Naive thymus-derived CD4-positive, alpha-beta T cell (primary cell): ENCODE results near the gene DOK6. TPM values are rescaled to one million over a fixed set of nuclear protein-coding genes. Genes with fewer than 3 reads are reported as not detected.
A peak's percentile ranks its signal among the peaks of the same experiment; 100 is the strongest.

ENCODE experiments used
- ATAC-seq: fragments of 150-1000 bp; cut with Tn5 transposase; 2 replicates; pipeline ENCODE4 v1.10.0; 2021; ENCODE audit warnings: mild to moderate bottlenecking, moderate library complexity
- CTCF ChIA-PET: fragments of 350-600 bp; sonication (Branson Sonifier 250); formaldehyde crosslinking; loops from one replicate; lab custom pipeline; 2021; ENCODE audit warnings: antibody characterized with exemption; lab: Charles Lee
- POLR2A ChIA-PET: fragments of 350-600 bp; sonication (Branson Sonifier 250); formaldehyde crosslinking; loops from one replicate; lab custom pipeline; 2021; ENCODE audit warnings: antibody characterized with exemption, inconsistent platforms; lab: Charles Lee
- DNase-seq, 9 donors: peaks; one replicate each; pipeline versions ENCODE4 v3.0.0 to v3.0.0-alpha.2; 2020 to 2022; ENCODE audit warnings: mixed read lengths in 1 of 9
- H3K27ac ChIP-seq: one replicate; pipeline ENCODE4 v1.7.0; 2013; ENCODE audit warnings: mild to moderate bottlenecking, low read depth, low read length, moderate library complexity
- H3K27me3 ChIP-seq, 2 donors: one replicate each; pipeline ENCODE4 v1.7.0; 2013; ENCODE audit warnings: low read length in 2 of 2, mild to moderate bottlenecking in 2 of 2, moderate library complexity in 2 of 2; ENCODE audit not compliant: control insufficient read depth in 2 of 2, insufficient read depth in 2 of 2
- H3K36me3 ChIP-seq, 3 experiments: 1 replicate in 2 of 3; 2 replicates in 1 of 3; pipeline ENCODE4 v1.7.0; 2013; ENCODE audit warnings: low read length in 3 of 3, mild to moderate bottlenecking in 3 of 3, moderate library complexity in 1 of 3; ENCODE audit not compliant: insufficient read depth in 3 of 3, control insufficient read depth in 2 of 3
- H3K4me1 ChIP-seq, 2 donors: one replicate each; pipeline ENCODE4 v1.7.0; 2013; ENCODE audit warnings: low read length in 2 of 2, mild to moderate bottlenecking in 2 of 2, moderate library complexity in 1 of 2; ENCODE audit not compliant: control insufficient read depth in 2 of 2, insufficient read depth in 2 of 2
- H3K4me3 ChIP-seq: 2 replicates; pipeline ENCODE4 v1.7.0; 2013; ENCODE audit warnings: mild to moderate bottlenecking, low read length
- H3K9me3 ChIP-seq, 3 experiments: 1 replicate in 2 of 3; 2 replicates in 1 of 3; pipeline ENCODE4 v1.7.0; 2013; ENCODE audit warnings: low read length in 3 of 3; ENCODE audit not compliant: control insufficient read depth in 2 of 3
- H3K27ac Mint-ChIP-seq, 9 donors: one replicate each; pipeline ENCODE4 v1.8.0; 2020 to 2022; ENCODE audit warnings: mixed read lengths in 9 of 9, mild to moderate bottlenecking in 8 of 9, moderate library complexity in 5 of 9, inconsistent platforms in 2 of 9
- H3K27me3 Mint-ChIP-seq, 5 donors: one replicate each; pipeline ENCODE4 v1.8.0; 2021 to 2022; ENCODE audit warnings: mixed read lengths in 5 of 5, mild to moderate bottlenecking in 1 of 5
- H3K36me3 Mint-ChIP-seq, 5 donors: one replicate each; pipeline ENCODE4 v1.8.0; 2020 to 2022; ENCODE audit warnings: mixed read lengths in 5 of 5, mild to moderate bottlenecking in 3 of 5, inconsistent platforms in 1 of 5
- H3K4me1 Mint-ChIP-seq, 7 donors: one replicate each; pipeline ENCODE4 v1.8.0; 2020 to 2022; ENCODE audit warnings: mixed read lengths in 7 of 7, mild to moderate bottlenecking in 3 of 7, inconsistent platforms in 1 of 7
- H3K4me3 Mint-ChIP-seq, 10 donors: one replicate each; pipeline ENCODE4 v1.8.0; 2020 to 2022; ENCODE audit warnings: mild to moderate bottlenecking in 10 of 10, mixed read lengths in 10 of 10, moderate library complexity in 6 of 10, inconsistent platforms in 2 of 10
- H3K9me3 Mint-ChIP-seq, 11 donors: one replicate each; pipeline ENCODE4 v1.8.0; 2020 to 2022; ENCODE audit warnings: mixed read lengths in 11 of 11, mild to moderate bottlenecking in 4 of 11, inconsistent platforms in 1 of 11, moderate library complexity in 1 of 11
- intact Hi-C, 2 donors: fragments of 100-400 bp; cut with micrococcal nuclease; formaldehyde crosslinking; loops; one replicate each; pipeline ENCODE4 v1.15.1; 2023
- polyA plus RNA-seq, 2 donors: library from polyadenylated mRNA; unstranded; fragments of 300-500 nt; fragmentation: Illumina TruSeq; gene quantifications; one replicate each; pipeline ENCODE4 v1.2.3, GENCODE V29; 2021
- total RNA-seq, 6 experiments: library from RNA in 5 of 6; stranded (reverse) in 5 of 6; gene quantifications; 1 replicate in 5 of 6; 2 replicates in 1 of 6; pipeline ENCODE4 v1.2.3 and lab custom pipeline; 2021 to 2026

The DOK6 gene
- total and polyA plus RNA-seq, 7 experiments from 2014 or later: 0.06 to 0.11 TPM; not detected in 5

GRCh38 chr18:69539404-69539803, 138.7 kb downstream of the DOK6 start:
- DNase-seq (no peak), ATAC-seq (no peak)
- H3K36me3 ChIP-seq: no peaks in the 10 kb centered on the region
- Mint-ChIP-seq H3K9me3 (no peaks in the 10 kb centered on the region), H3K27ac (no peak overlapping the region), H3K4me3 (no peak overlapping the region), H3K4me1 (no peaks in the 10 kb centered on the region), H3K27me3 (peaks cover 1 to 26% (median 11%) of the 10 kb centered on the region in 5 donors), H3K36me3 (no peaks in the 10 kb centered on the region)
- no peak overlapping the region for H3K27ac ChIP-seq
- no peaks in the 10 kb centered on the region for H3K9me3 ChIP-seq
- POLR2A ChIA-PET: no interaction called here
- H3K27me3 ChIP-seq: no peaks in the 10 kb centered on the region
- intact Hi-C loops: no loop called here
- no peak overlapping the region for H3K4me3 ChIP-seq
- CTCF ChIA-PET: no interaction called here
- no peaks in the 10 kb centered on the region for H3K4me1 ChIP-seq

GRCh38 chr18:69556228-69556627, 155.5 kb downstream of the DOK6 start:
- H3K27ac ChIP-seq: no peak overlapping the region
- DNase-seq (no peak), ATAC-seq (no peak)
- CTCF ChIA-PET: no interaction called here
- intact Hi-C loops: no loop called here
- Mint-ChIP-seq H3K36me3 (peaks cover 0 to 4% (median 0%) of the 10 kb centered on the region in 5 donors), H3K9me3 (peaks cover 0 to 8% (median 0%) of the 10 kb centered on the region in 11 donors), H3K27me3 (peaks cover 0 to 18% (median 12%) of the 10 kb centered on the region in 5 donors), H3K4me1 (no peaks in the 10 kb centered on the region), H3K27ac (no peak overlapping the region), H3K4me3 (no peak overlapping the region)
- POLR2A ChIA-PET: no interaction called here
- no peaks in the 10 kb centered on the region for H3K36me3 ChIP-seq
- H3K27me3 ChIP-seq: no peaks in the 10 kb centered on the region
- no peak overlapping the region for H3K4me3 ChIP-seq
- no peaks in the 10 kb centered on the region for H3K9me3 ChIP-seq
- H3K4me1 ChIP-seq: no peaks in the 10 kb centered on the region

GRCh38 chr18:69557282-69557681, 156.6 kb downstream of the DOK6 start:
- ATAC-seq: no peak
- Mint-ChIP-seq H3K36me3 (peaks cover 0 to 4% (median 0%) of the 10 kb centered on the region in 5 donors), H3K4me1 (no peaks in the 10 kb centered on the region), H3K27ac (no peak overlapping the region), H3K9me3 (peaks cover 0 to 12% (median 0%) of the 10 kb centered on the region in 11 donors), H3K4me3 (no peak overlapping the region), H3K27me3 (peaks cover 0 to 18% (median 16%) of the 10 kb centered on the region in 5 donors)
- DNase-seq: no peak
- no peaks in the 10 kb centered on the region for H3K9me3 ChIP-seq
- ChIA-PET CTCF (no interaction called here), POLR2A (no interaction called here)
- H3K27ac ChIP-seq: no peak overlapping the region
- no peaks in the 10 kb centered on the region for H3K27me3 ChIP-seq
- H3K4me3 ChIP-seq: no peak overlapping the region
- H3K4me1 ChIP-seq: no peaks in the 10 kb centered on the region
- intact Hi-C loops: no loop called here
- no peaks in the 10 kb centered on the region for H3K36me3 ChIP-seq

GRCh38 chr18:69558052-69558451, 157.4 kb downstream of the DOK6 start:
- Mint-ChIP-seq H3K4me1 (no peaks in the 10 kb centered on the region), H3K27ac (no peak overlapping the region), H3K36me3 (peaks cover 0 to 4% (median 0%) of the 10 kb centered on the region in 5 donors), H3K9me3 (peaks cover 0 to 12% (median 2%) of the 10 kb centered on the region in 11 donors), H3K4me3 (no peak overlapping the region), H3K27me3 (peaks cover 0 to 18% (median 17%) of the 10 kb centered on the region in 5 donors)
- H3K4me1 ChIP-seq: no peaks in the 10 kb centered on the region
- ChIA-PET POLR2A (no interaction called here), CTCF (no interaction called here)
- intact Hi-C loops: no loop called here
- no peaks in the 10 kb centered on the region for H3K36me3 ChIP-seq
- no peaks in the 10 kb centered on the region for H3K27me3 ChIP-seq
- no peaks in the 10 kb centered on the region for H3K9me3 ChIP-seq
- no peak for DNase-seq
- H3K27ac ChIP-seq: no peak overlapping the region
- H3K4me3 ChIP-seq: no peak overlapping the region
- no peak for ATAC-seq

GRCh38 chr18:69559604-69560003, 158.9 kb downstream of the DOK6 start:
- Mint-ChIP-seq H3K27ac (no peak overlapping the region), H3K9me3 (peaks cover 0 to 12% (median 2%) of the 10 kb centered on the region in 11 donors), H3K4me1 (no peaks in the 10 kb centered on the region), H3K27me3 (peaks cover 0 to 18% (median 14%) of the 10 kb centered on the region in 5 donors), H3K36me3 (peaks cover 0 to 4% (median 0%) of the 10 kb centered on the region in 5 donors), H3K4me3 (no peak overlapping the region)
- Histone ChIP-seq H3K27ac (no peak overlapping the region), H3K4me3 (no peak overlapping the region), H3K4me1 (no peaks in the 10 kb centered on the region), H3K9me3 (no peaks in the 10 kb centered on the region), H3K27me3 (no peaks in the 10 kb centered on the region), H3K36me3 (no peaks in the 10 kb centered on the region)
- DNase-seq (no peak), ATAC-seq (no peak)
- CTCF ChIA-PET: no interaction called here
- POLR2A ChIA-PET: no interaction called here
- intact Hi-C loops: no loop called here

- ChIA-PET CTCF (no interaction called here), POLR2A (no interaction called here)
- intact Hi-C loops: no loop called here
- Mint-ChIP-seq H3K36me3 (peaks cover 0 to 6% (median 0%) of the 10 kb centered on the region in 5 donors), H3K27me3 (peaks cover 0 to 9% (median 6%) of the 10 kb centered on the region in 5 donors), H3K4me3 (no peak overlapping the region), H3K27ac (no peak overlapping the region), H3K4me1 (no peaks in the 10 kb centered on the region), H3K9me3 (peaks cover 4 to 34% (median 13%) of the 10 kb centered on the region in 11 donors)
- Histone ChIP-seq H3K36me3 (no peaks in the 10 kb centered on the region), H3K4me3 (no peak overlapping the region), H3K27ac (no peak overlapping the region), H3K9me3 (peaks cover 0 to 6% (median 4%) of the 10 kb centered on the region in 3 experiments), H3K4me1 (no peaks in the 10 kb centered on the region), H3K27me3 (no peaks in the 10 kb centered on the region)
- DNase-seq (no peak), ATAC-seq (no peak)
Observed at GRCh38 chr18:69564602-69565001, 163.9 kb downstream of the DOK6 start.

- Mint-ChIP-seq H3K27me3 (peaks cover 0 to 9% (median 2%) of the 10 kb centered on the region in 5 donors), H3K4me1 (peaks cover 0 to 2% (median 0%) of the 10 kb centered on the region in 7 donors), H3K9me3 (peaks cover 4 to 31% (median 10%) of the 10 kb centered on the region in 11 donors), H3K4me3 (no peak overlapping the region), H3K27ac (no peak overlapping the region), H3K36me3 (peaks cover 0 to 6% (median 0%) of the 10 kb centered on the region in 5 donors)
- no peak overlapping the region for H3K4me3 ChIP-seq
- H3K27me3 ChIP-seq: no peaks in the 10 kb centered on the region
- POLR2A ChIA-PET: interaction anchor here (0.9 kb wide), 1 partner anchor 11 kb away, joined by 3 read pairs; no protein-coding TSS in a partner anchor
- ATAC-seq (no peak), DNase-seq (peak in 2 of 9 donors; percentile 7 to 9)
- H3K4me1 ChIP-seq: no peaks in the 10 kb centered on the region
- H3K9me3 ChIP-seq: peaks cover 0 to 6% (median 4%) of the 10 kb centered on the region in 3 experiments
- no peak overlapping the region for H3K27ac ChIP-seq
- intact Hi-C loops: no loop called here
- no peaks in the 10 kb centered on the region for H3K36me3 ChIP-seq
- CTCF ChIA-PET: no interaction called here
Observed at GRCh38 chr18:69567813-69568488, 167.3 kb downstream of the DOK6 start.
